B cell (primary cell): ENCODE data around the gene RMND1.

Experiments used
- CTCF ChIP-seq: fragments of 200-600 bp; IDR thresholded peaks from one replicate; pipeline ENCODE4 v1.8.0; 2022; ENCODE audit warnings: antibody characterized with exemption, mild to moderate bottlenecking
- EZH2 ChIP-seq: IDR thresholded peaks from 2 replicates; pipeline ENCODE4 v1.6.1; 2012; ENCODE audit warnings: borderline replicate concordance, low read depth, mild to moderate bottlenecking, moderate library complexity, low read length; ENCODE audit not compliant: insufficient read depth, poor library complexity, severe bottlenecking

GRCh38 chr6:151436802-151437201, 15.1 kb downstream of the RMND1 start:
- TF ChIP-seq CTCF (no peak), EZH2 (no peak)
